Keratinocyte (primary cell): ENCODE measurements around the gene PIPOX.

ENCODE experiments used
- EZH2 ChIP-seq: IDR thresholded peaks from one replicate; pipeline ENCODE4 v1.6.1; 2012; ENCODE audit warnings: inconsistent platforms, mild to moderate bottlenecking, low read length, moderate library complexity
- TF ChIP-seq, protein P1 (sequence below), 3 experiments: IDR thresholded peaks in 1 of 3; conservative IDR thresholded peaks in 1 of 3; optimal IDR thresholded peaks in 1 of 3; 2 replicates in 2 of 3; 3 replicates in 1 of 3; pipeline versions ENCODE3 to v1.5.1; 2011; ENCODE audit warnings: low read length in 3 of 3, mild to moderate bottlenecking in 3 of 3, moderate library complexity in 2 of 3, control low read depth in 1 of 3, inconsistent platforms in 1 of 3; ENCODE audit not compliant: insufficient read depth in 2 of 3; ENCODE audit errors: extremely low read depth in 1 of 3

DNA sequence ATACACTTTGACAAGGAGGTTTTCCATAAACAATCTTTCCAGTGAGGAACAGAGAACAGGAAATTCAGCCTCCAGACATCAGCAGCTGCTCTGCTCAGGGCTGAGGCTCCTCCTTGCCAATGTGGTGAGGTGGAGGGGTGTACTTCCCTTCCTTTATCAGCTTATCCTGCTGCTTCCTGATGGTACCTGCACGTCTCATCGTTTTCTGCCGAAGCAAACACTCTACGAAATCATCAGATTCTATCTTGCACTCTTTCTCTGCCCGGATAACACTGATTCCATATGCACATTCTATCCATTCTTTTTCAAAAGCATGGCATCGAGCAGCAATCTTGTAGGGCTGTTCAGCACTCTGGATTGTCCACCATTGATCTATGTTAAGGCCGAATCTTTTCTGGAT is 21.7 kb upstream of the PIPOX start:
- TF ChIP-seq, protein P1, sequence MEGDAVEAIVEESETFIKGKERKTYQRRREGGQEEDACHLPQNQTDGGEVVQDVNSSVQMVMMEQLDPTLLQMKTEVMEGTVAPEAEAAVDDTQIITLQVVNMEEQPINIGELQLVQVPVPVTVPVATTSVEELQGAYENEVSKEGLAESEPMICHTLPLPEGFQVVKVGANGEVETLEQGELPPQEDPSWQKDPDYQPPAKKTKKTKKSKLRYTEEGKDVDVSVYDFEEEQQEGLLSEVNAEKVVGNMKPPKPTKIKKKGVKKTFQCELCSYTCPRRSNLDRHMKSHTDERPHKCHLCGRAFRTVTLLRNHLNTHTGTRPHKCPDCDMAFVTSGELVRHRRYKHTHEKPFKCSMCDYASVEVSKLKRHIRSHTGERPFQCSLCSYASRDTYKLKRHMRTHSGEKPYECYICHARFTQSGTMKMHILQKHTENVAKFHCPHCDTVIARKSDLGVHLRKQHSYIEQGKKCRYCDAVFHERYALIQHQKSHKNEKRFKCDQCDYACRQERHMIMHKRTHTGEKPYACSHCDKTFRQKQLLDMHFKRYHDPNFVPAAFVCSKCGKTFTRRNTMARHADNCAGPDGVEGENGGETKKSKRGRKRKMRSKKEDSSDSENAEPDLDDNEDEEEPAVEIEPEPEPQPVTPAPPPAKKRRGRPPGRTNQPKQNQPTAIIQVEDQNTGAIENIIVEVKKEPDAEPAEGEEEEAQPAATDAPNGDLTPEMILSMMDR (optimal IDR thresholded peaks at IDR 0.05 in 1 of 3, IDR thresholded peaks at IDR 0.05 in 1 of 3, conservative IDR thresholded peaks at IDR 0.05 in 1 of 3; ENCODE audit: extremely low read depth in 1 of 3, insufficient read depth in 2 of 3, low read length in 3 of 3): no peak
- TF ChIP-seq EZH2: no peak
